IMR-90 (cell line): ENCODE measurements around the gene MAST3. TPM values are rescaled to one million over a fixed set of nuclear protein-coding genes. Genes with fewer than 3 reads are reported as not detected.

Experiments
- ATAC-seq: fragments of 200-7000 bp; cut with Tn5 transposase; 2 replicates; pipeline ENCODE4 v1.9.1; 2020; ENCODE audit warnings: low read depth, mild to moderate bottlenecking, moderate library complexity
- BruUV-seq: library from RNA; stranded (reverse); fragments of 400-500 nt; replicated peaks from 2 replicates; lab custom pipeline; 2021; lab: Mats Ljungman, UMichigan
- CTCF ChIA-PET: fragments of 300-600 bp; formaldehyde crosslinking; extraction: SDS; loops from one replicate; lab custom pipeline; 2021; ENCODE audit warnings: antibody characterized with exemption; lab: Yijun Ruan, JAX
- POLR2A ChIA-PET: fragments of 300-600 bp; sonication (Branson Sonifier 250); formaldehyde crosslinking; loops from one replicate; lab custom pipeline; 2022; ENCODE audit warnings: antibody characterized with exemption; ENCODE audit not compliant: unreplicated experiment; lab: Charles Lee
- DNase-seq: peaks from one replicate; pipeline ENCODE4 v3.0.0; 2013
- H2AFZ ChIP-seq: replicated peaks from 2 replicates; pipeline ENCODE3; 2013; ENCODE audit warnings: low read length, mild to moderate bottlenecking; ENCODE audit not compliant: poor library complexity
- H2AK5ac ChIP-seq: 2 replicates; pipeline ENCODE4 v1.6.1; 2013; ENCODE audit warnings: low read depth, low read length, inconsistent platforms
- H2AK9ac ChIP-seq: replicated peaks from 2 replicates; pipeline ENCODE3; 2013; ENCODE audit warnings: mild to moderate bottlenecking, low read depth, low read length, moderate library complexity; ENCODE audit not compliant: poor library complexity
- H2BK120ac ChIP-seq: 2 replicates; pipeline ENCODE4 v1.6.1; 2013; ENCODE audit warnings: low read depth, low read length, inconsistent platforms
- H2BK15ac ChIP-seq: 3 replicates; pipeline ENCODE4 v1.6.1; 2013; ENCODE audit warnings: low read depth, low read length, inconsistent platforms
- H2BK20ac ChIP-seq: 2 replicates; pipeline ENCODE4 v1.6.1; 2013; ENCODE audit warnings: low read depth, mild to moderate bottlenecking, inconsistent platforms, low read length, moderate library complexity
- H2BK5ac ChIP-seq: 2 replicates; pipeline ENCODE4 v1.6.1; 2013; ENCODE audit warnings: mild to moderate bottlenecking, low read depth, low read length, inconsistent platforms; ENCODE audit not compliant: poor library complexity, severe bottlenecking
- H3K14ac ChIP-seq: replicated peaks from 2 replicates; pipeline ENCODE4 v1.6.1; 2013; ENCODE audit warnings: low read depth, low read length, inconsistent platforms
- H3K18ac ChIP-seq: 2 replicates; pipeline ENCODE4 v1.6.1; 2013; ENCODE audit warnings: low read depth, low read length, control low read depth
- H3K23ac ChIP-seq: 2 replicates; pipeline ENCODE4 v1.6.1; 2013; ENCODE audit warnings: low read depth, low read length, inconsistent platforms
- H3K27ac ChIP-seq: 2 replicates; pipeline ENCODE4 v1.5.1; 2013; ENCODE audit warnings: mild to moderate bottlenecking, control low read depth, low read length; ENCODE audit not compliant: insufficient read depth
- H3K27me3 ChIP-seq: 2 replicates; pipeline ENCODE4 v1.6.1; 2013; ENCODE audit warnings: low read length; ENCODE audit not compliant: control insufficient read depth, insufficient read depth
- H3K36me3 ChIP-seq: 2 replicates; pipeline ENCODE4 v1.6.1; 2013; ENCODE audit warnings: low read length, mixed read lengths; ENCODE audit not compliant: control insufficient read depth, insufficient read depth
- H3K4ac ChIP-seq: 2 replicates; pipeline ENCODE4 v1.6.1; 2013; ENCODE audit warnings: low read depth, low read length, inconsistent platforms
- H3K4me1 ChIP-seq: 2 replicates; pipeline ENCODE4 v1.6.1; 2013; ENCODE audit warnings: low read length, mixed read lengths; ENCODE audit not compliant: control insufficient read depth, insufficient read depth
- H3K4me2 ChIP-seq: 2 replicates; pipeline ENCODE4 v1.6.1; 2013; ENCODE audit warnings: low read depth, mild to moderate bottlenecking, control low read depth, low read length, moderate library complexity
- H3K4me3 ChIP-seq: 2 replicates; pipeline ENCODE4 v1.5.1; 2013; ENCODE audit warnings: low read depth, mild to moderate bottlenecking, control low read depth, low read length, moderate library complexity; ENCODE audit not compliant: insufficient read depth
- H3K56ac ChIP-seq: 2 replicates; pipeline ENCODE4 v1.6.1; 2013; ENCODE audit warnings: low read length, inconsistent platforms; ENCODE audit not compliant: insufficient read depth; ENCODE audit errors: extremely low read depth
- H3K79me1 ChIP-seq, 2 experiments: 2 replicates each; pipeline ENCODE4 v1.6.1; 2013; ENCODE audit warnings: low read length in 2 of 2, inconsistent platforms in 1 of 2, low read depth in 1 of 2
- H3K9ac ChIP-seq: 2 replicates; pipeline ENCODE4 v1.6.1; 2013; ENCODE audit warnings: low read depth, low read length, control low read depth
- H3K9me1 ChIP-seq: 2 replicates; pipeline ENCODE4 v1.6.1; 2013; ENCODE audit warnings: low read length, inconsistent platforms; ENCODE audit not compliant: insufficient read depth
- H3K9me3 ChIP-seq: 2 replicates; pipeline ENCODE4 v1.6.1; 2013; ENCODE audit warnings: low read length; ENCODE audit not compliant: control insufficient read depth, insufficient read depth
- H4K20me1 ChIP-seq: 2 replicates; pipeline ENCODE4 v1.6.1; 2013; ENCODE audit warnings: low read length, inconsistent platforms; ENCODE audit not compliant: insufficient read depth
- H4K5ac ChIP-seq: 2 replicates; pipeline ENCODE4 v1.6.1; 2013; ENCODE audit warnings: mild to moderate bottlenecking, low read depth, low read length, control low read depth
- H4K8ac ChIP-seq, 2 experiments: 2 replicates each; pipeline ENCODE4 v1.6.1; 2013; ENCODE audit warnings: low read depth in 2 of 2, low read length in 2 of 2, control low read depth in 1 of 2, inconsistent platforms in 1 of 2
- H4K91ac ChIP-seq: 2 replicates; pipeline ENCODE4 v1.6.1; 2013; ENCODE audit warnings: low read depth, low read length, inconsistent platforms; ENCODE audit not compliant: insufficient read depth
- BHLHE40 ChIP-seq: fragments of 150-350 bp; IDR thresholded peaks from 2 replicates; pipeline ENCODE4 v1.6.1; 2016; ENCODE audit warnings: mild to moderate bottlenecking, low read depth, low read length
- CHD1 ChIP-seq: IDR thresholded peaks from 2 replicates; pipeline ENCODE4 v1.6.1; 2012; ENCODE audit warnings: low read depth, low read length, improper control_type of control experiment
- NFE2L2 ChIP-seq: fragments of 150-350 bp; IDR thresholded peaks from 2 replicates; pipeline ENCODE4 v1.6.1; 2016; ENCODE audit warnings: low read depth, mild to moderate bottlenecking, low read length
- POLR2A ChIP-seq: IDR thresholded peaks from 2 replicates; pipeline ENCODE4 v1.6.1; 2012; ENCODE audit warnings: mild to moderate bottlenecking, low read depth, low read length
- RAD21 ChIP-seq: IDR thresholded peaks from 2 replicates; pipeline ENCODE4 v1.6.1; 2012; ENCODE audit warnings: low read length, improper control_type of control experiment
- RCOR1 ChIP-seq: IDR thresholded peaks from 2 replicates; pipeline ENCODE4 v1.6.1; 2012; ENCODE audit warnings: mild to moderate bottlenecking, low read length, improper control_type of control experiment; ENCODE audit not compliant: insufficient replicate concordance
- SMC3 ChIP-seq: fragments of 150-350 bp; IDR thresholded peaks from 2 replicates; pipeline ENCODE4 v1.6.1; 2016; ENCODE audit warnings: low read depth, mild to moderate bottlenecking, antibody characterized with exemption, low read length, moderate library complexity
- WGBS, 2 experiments: methylation state at CpG; one replicate each; pipeline versions ENCODE4 v1.1.5 to v1.1.7; 2013; ENCODE audit warnings: missing lambda C conversion rate in 2 of 2; ENCODE audit not compliant: insufficient read length in 1 of 2; ENCODE audit errors: extremely low coverage in 2 of 2; 5-methylcytosine and 5-hydroxymethylcytosine counted together
- dilution Hi-C: fragments of 300-500 bp; cut with HindIII; formaldehyde crosslinking; loops from one replicate; pipeline ENCODE4 v1.14.3; 2018; ENCODE audit warnings: low sequenced_read_pairs; ENCODE audit not compliant: unreplicated experiment
- in situ Hi-C: fragments of 300-500 bp; cut with MboI; formaldehyde crosslinking; loops from 3 replicates; pipeline ENCODE4 v1.14.3; 2019; ENCODE audit warnings: low sequenced_read_pairs, inconsistent platforms, mixed read lengths
- intact Hi-C: fragments of 100-400 bp; cut with micrococcal nuclease; formaldehyde crosslinking; loops from 2 replicates; pipeline ENCODE4 v1.10.0; 2022
- polyA plus RNA-seq, 3 experiments: library from polyadenylated mRNA; depleted of rRNA; stranded (reverse); fragments of >200 nt; gene quantifications; 2 replicates each; pipeline ENCODE4 v1.2.3, GENCODE V29; 2012; ENCODE audit warnings: low replicate concordance in 1 of 3
- total RNA-seq: library from RNA; depleted of rRNA; stranded (reverse); fragments of >200 nt; gene quantifications from 2 replicates; pipeline ENCODE4 v1.2.3, GENCODE V29; 2012

MAST3 gene
- total and polyA plus RNA-seq, 2 of the 4 experiments (the other 2 are of a cell fraction) = 1.3 to 4.3 TPM

DNA sequence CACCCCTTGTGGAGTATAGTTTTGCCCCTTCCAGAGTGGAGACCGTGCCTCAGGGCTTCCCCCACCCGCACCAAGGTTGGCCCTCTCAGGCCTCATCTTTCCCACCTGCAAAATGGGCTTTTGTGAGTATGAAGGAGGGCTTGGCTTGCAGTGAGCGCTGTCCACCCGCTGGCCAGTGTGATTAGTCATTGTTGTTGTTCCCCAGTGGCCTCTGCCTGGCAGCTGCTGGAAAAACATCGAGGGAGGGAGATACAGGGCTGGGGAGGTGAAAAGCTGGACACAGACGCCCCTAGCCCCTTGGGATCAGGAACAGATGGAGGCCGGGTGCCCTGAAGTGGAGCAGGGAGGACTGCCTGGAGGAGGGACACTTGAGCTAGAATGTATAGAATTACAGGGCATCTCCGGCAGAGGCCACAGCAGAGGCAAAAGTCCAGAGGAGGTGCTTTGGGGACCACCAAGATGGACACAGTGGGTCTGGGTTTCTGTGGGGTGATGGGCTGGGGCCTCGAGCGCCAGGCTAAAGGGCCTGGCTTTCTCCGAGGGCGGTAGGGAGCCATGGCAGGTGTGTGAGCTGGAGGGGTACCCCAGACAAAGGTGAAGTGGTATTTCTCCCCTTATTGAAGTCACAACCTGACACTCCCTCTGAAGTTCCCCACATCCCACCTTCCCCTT lies 6.9 kb upstream of the MAST3 start:
- BruUV-seq = no TSS peak
- ATAC-seq (0 out of 2 replicates have a peak, but pooled peaks have one; percentile 12), DNase-seq (peak; percentile 28)
- H2BK20ac ChIP-seq = no peak overlapping the region
- ChIA-PET POLR2A (no interaction called here), CTCF (no interaction called here)
- no peaks in the 10 kb centered on the region; the same call in 1 of the 2 replicates for H3K27me3 ChIP-seq
- no peak overlapping the region for H3K4me2 ChIP-seq
- no peaks in the 10 kb centered on the region for H3K9me1 ChIP-seq
- H3K9ac ChIP-seq = no peak overlapping the region
- H3K18ac ChIP-seq = no peak overlapping the region
- H3K4me3 ChIP-seq = no peak overlapping the region
- H2AK5ac ChIP-seq = no peak overlapping the region
- H4K91ac ChIP-seq = no peak overlapping the region
- no peak overlapping the region for H4K8ac ChIP-seq
- H2AK9ac ChIP-seq = no peak overlapping the region
- H2BK120ac ChIP-seq = no peak overlapping the region
- no peak overlapping the region for H2BK5ac ChIP-seq
- no peak overlapping the region for H2BK15ac ChIP-seq
- H4K5ac ChIP-seq = no peak overlapping the region
- H3K9me3 ChIP-seq = no peaks in the 10 kb centered on the region
- no peak overlapping the region for H3K23ac ChIP-seq
- H3K56ac ChIP-seq = no peak overlapping the region
- no peaks in the 10 kb centered on the region for H3K4me1 ChIP-seq
- no peak overlapping the region for H3K14ac ChIP-seq
- TF ChIP-seq BHLHE40 (no peak), RAD21 (no peak), POLR2A (no peak), NFE2L2 (no peak), SMC3 (no peak), CHD1 (no peak), RCOR1 (peak; percentile 74)
- 60% methylated on average over 1 of the region's 12 CpGs; no CpG with 5 or more reads in 1 of the 2 experiments for WGBS, 2 experiments
- no peaks in the 10 kb centered on the region for H4K20me1 ChIP-seq
- intact Hi-C loops (no loop called here), dilution Hi-C loops (no loop called here), in situ Hi-C loops (no loop called here)
- no peaks in the 10 kb centered on the region for H3K36me3 ChIP-seq
- no peaks in the 10 kb centered on the region for H3K79me1 ChIP-seq
- no peak overlapping the region for H3K4ac ChIP-seq
- H2AFZ ChIP-seq = no peak overlapping the region
- H3K27ac ChIP-seq = no peak overlapping the region
